B cell (primary cell): ENCODE results near the gene THOP1. TPM values are rescaled to one million over a fixed set of nuclear protein-coding genes. Genes with fewer than 3 reads are reported as not detected.

Experiments used
- ATAC-seq: fragments of 200-7000 bp; cut with Tn5 transposase; one replicate; pipeline ENCODE4 v1.10.0; 2021; ENCODE audit warnings: low read depth, mild to moderate bottlenecking, moderate number of reproducible peaks, moderate library complexity
- CTCF ChIA-PET: fragments of 350-600 bp; sonication (Branson Sonifier 250); formaldehyde crosslinking; loops from one replicate; lab custom pipeline; 2021; ENCODE audit warnings: antibody characterized with exemption, inconsistent platforms; lab: Charles Lee
- POLR2A ChIA-PET: fragments of 350-600 bp; sonication (Branson Sonifier 250); formaldehyde crosslinking; loops from one replicate; lab custom pipeline; 2021; ENCODE audit warnings: antibody characterized with exemption; lab: Charles Lee
- DNase-seq: peaks from one replicate; pipeline ENCODE4 v3.0.0; 2013
- H2AFZ ChIP-seq: 2 replicates; pipeline ENCODE4 v1.6.1; 2012; ENCODE audit warnings: mild to moderate bottlenecking, low read depth, low read length; ENCODE audit not compliant: insufficient read depth, poor library complexity, severe bottlenecking
- H3K27ac ChIP-seq, 2 donors: 1 replicate in 1 of 2; 2 replicates in 1 of 2; pipeline ENCODE4 v1.5.1; 2012 to 2013; ENCODE audit warnings: low read length in 2 of 2, mild to moderate bottlenecking in 2 of 2, moderate library complexity in 1 of 2
- H3K27me3 ChIP-seq, 4 experiments: fragments of 200-600 bp in 1 of 4; sonication (generic) in 1 of 4; replicated peaks in 1 of 4; 1 replicate in 2 of 4; 2 replicates in 2 of 4; pipeline versions ENCODE4 v1.6.1 to v1.7.0; 2013 to 2016; ENCODE audit warnings: low read length in 3 of 4, mild to moderate bottlenecking in 2 of 4, mixed read lengths in 1 of 4, moderate library complexity in 1 of 4; ENCODE audit not compliant: insufficient read depth in 4 of 4, control insufficient read depth in 3 of 4; ENCODE audit errors: control extremely low read depth in 1 of 4
- H3K36me3 ChIP-seq, 2 experiments: replicated peaks in 1 of 2; 1 replicate in 1 of 2; 2 replicates in 1 of 2; pipeline versions ENCODE4 v1.6.1 to v1.7.1; 2013; ENCODE audit warnings: low read length in 1 of 2; ENCODE audit not compliant: insufficient read depth in 2 of 2, control insufficient read depth in 1 of 2; ENCODE audit errors: control extremely low read depth in 1 of 2, extremely low read depth in 1 of 2
- H3K4me1 ChIP-seq, 2 donors: fragments of 200-600 bp in 1 of 2; sonication (generic) in 1 of 2; 1 replicate in 1 of 2; 2 replicates in 1 of 2; pipeline versions ENCODE4 v1.5.1 to v1.6.1; 2013 to 2017; ENCODE audit warnings: low read length in 2 of 2; ENCODE audit not compliant: control insufficient read depth in 2 of 2, insufficient read depth in 2 of 2
- H3K4me2 ChIP-seq: replicated peaks from 2 replicates; pipeline ENCODE3; 2012; ENCODE audit warnings: mild to moderate bottlenecking, low read depth, low read length; ENCODE audit not compliant: poor library complexity, severe bottlenecking
- H3K4me3 ChIP-seq, 5 experiments: fragments of 200-600 bp in 1 of 5; sonication (generic) in 1 of 5; 1 replicate in 3 of 5; 2 replicates in 2 of 5; pipeline versions ENCODE4 v1.5.1 to v1.7.0; 2011 to 2016; ENCODE audit warnings: low read length in 4 of 5, mild to moderate bottlenecking in 4 of 5, low read depth in 2 of 5, control low read depth in 1 of 5, moderate library complexity in 1 of 5; ENCODE audit not compliant: insufficient read depth in 1 of 5; ENCODE audit errors: control extremely low read depth in 1 of 5, extremely low read depth in 1 of 5
- H3K79me2 ChIP-seq: fragments of 200-600 bp; sonication (generic); one replicate; pipeline ENCODE4 v1.6.0; 2016; ENCODE audit warnings: low read length; ENCODE audit not compliant: control insufficient read depth, insufficient read depth
- H3K9ac ChIP-seq: fragments of 200-600 bp; sonication (generic); 2 replicates; pipeline ENCODE4 v1.6.1; 2017; ENCODE audit warnings: mild to moderate bottlenecking, low read length, moderate library complexity
- H3K9me3 ChIP-seq, 3 donors: one replicate each; pipeline versions ENCODE4 v1.6.1 to v1.7.1; 2013; ENCODE audit warnings: low read length in 2 of 3; ENCODE audit not compliant: control insufficient read depth in 2 of 3, insufficient read depth in 1 of 3; ENCODE audit errors: control extremely low read depth in 1 of 3
- H4K20me1 ChIP-seq: 2 replicates; pipeline ENCODE4 v1.6.0; 2012; ENCODE audit warnings: mild to moderate bottlenecking, low read length; ENCODE audit not compliant: insufficient read depth, control insufficient read depth, poor library complexity, severe bottlenecking
- H3K27ac Mint-ChIP-seq: one replicate; pipeline ENCODE4 v1.8.0; 2021; ENCODE audit warnings: mixed read lengths
- H3K27me3 Mint-ChIP-seq: one replicate; pipeline ENCODE4 v1.8.0; 2021; ENCODE audit warnings: mixed read lengths
- H3K4me1 Mint-ChIP-seq: one replicate; pipeline ENCODE4 v1.8.0; 2021; ENCODE audit warnings: mixed read lengths
- H3K4me3 Mint-ChIP-seq: one replicate; pipeline ENCODE4 v1.8.0; 2021; ENCODE audit warnings: mixed read lengths
- H3K9me3 Mint-ChIP-seq: one replicate; pipeline ENCODE4 v1.8.0; 2022; ENCODE audit warnings: mixed read lengths; ENCODE audit not compliant: insufficient read depth
- EZH2 ChIP-seq: IDR thresholded peaks from 2 replicates; pipeline ENCODE4 v1.6.1; 2012; ENCODE audit warnings: borderline replicate concordance, low read depth, mild to moderate bottlenecking, moderate library complexity, low read length; ENCODE audit not compliant: insufficient read depth, poor library complexity, severe bottlenecking
- WGBS: methylation state at CpG from one replicate; pipeline ENCODE4 v1.1.5; 2013; ENCODE audit warnings: missing lambda C conversion rate; ENCODE audit not compliant: insufficient coverage; 5-methylcytosine and 5-hydroxymethylcytosine counted together
- intact Hi-C: fragments of 100-400 bp; cut with micrococcal nuclease; formaldehyde crosslinking; loops from one replicate; pipeline ENCODE4 v1.10.0; 2022
- polyA plus RNA-seq: library from polyadenylated mRNA; depleted of rRNA; stranded (reverse); fragments of >200 nt; gene quantifications from 2 replicates; pipeline ENCODE4 v1.2.3, GENCODE V29; 2012
- total RNA-seq, 2 donors: library from RNA; stranded (reverse); fragments of 120-200 nt in 1 of 2; gene quantifications; 1 replicate in 1 of 2; 2 replicates in 1 of 2; pipeline versions ENCODE4 v1.2.3 to v1.2.4, GENCODE V29; 2013 to 2022
- TF ChIP-seq, protein P1 (sequence below): fragments of 200-600 bp; IDR thresholded peaks from one replicate; pipeline ENCODE4 v1.8.0; 2022; ENCODE audit warnings: antibody characterized with exemption, mild to moderate bottlenecking

THOP1 gene
- total and polyA plus RNA-seq, 2 donors (not counting 1 experiment from before 2014, with no cell fraction given), result 54.3 to 56.4 TPM

DNA sequence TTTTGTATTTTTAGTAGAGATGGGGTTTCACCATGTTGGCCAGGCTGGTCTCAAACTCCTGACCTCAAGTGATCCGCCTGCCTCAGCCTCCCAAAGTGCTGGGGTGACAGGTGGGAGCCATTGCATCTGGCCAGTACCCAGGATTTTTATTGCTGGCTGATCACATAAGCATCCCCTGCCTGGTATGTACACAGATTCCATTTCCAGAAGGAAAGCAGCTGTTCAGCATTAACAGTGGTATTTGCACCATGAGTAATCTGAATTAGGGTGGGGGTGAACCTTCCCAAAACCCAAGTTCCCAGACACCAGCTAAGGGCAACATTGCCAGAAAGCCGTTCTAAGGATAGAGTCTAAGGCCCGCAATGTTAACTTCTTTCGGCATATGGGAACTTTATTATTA, 63.3 kb downstream of the THOP1 start:
- Histone ChIP-seq H3K79me2 (peaks cover 41% of the 10 kb centered on the region), H3K4me1 (peaks cover 3 to 5% of the 10 kb centered on the region in 2 donors), H3K4me3 (no peak overlapping the region), H3K27ac (no peak overlapping the region), H3K9me3 (peaks cover 24 to 27% (median 25%) of the 10 kb centered on the region in 3 donors), H3K9ac (no peak overlapping the region), H2AFZ (no peak overlapping the region), H3K27me3 (no peaks in the 10 kb centered on the region), H4K20me1 (no peaks in the 10 kb centered on the region), H3K36me3 (peaks cover 25 to 29% of the 10 kb centered on the region in 2 experiments), H3K4me2 (no peak overlapping the region)
- H3K4me3 Mint-ChIP-seq, result no peak overlapping the region
- peaks cover 5% of the 10 kb centered on the region for H3K9me3 Mint-ChIP-seq
- H3K27ac Mint-ChIP-seq, result no peak overlapping the region
- 67% methylated on average over 3 of the region's 4 CpGs for WGBS
- ChIA-PET POLR2A (no interaction called here), CTCF (no interaction called here)
- ATAC-seq, result no peak
- no peak for DNase-seq
- intact Hi-C loops, result no loop called here
- no peak for TF ChIP-seq EZH2
- TF ChIP-seq, protein P1, sequence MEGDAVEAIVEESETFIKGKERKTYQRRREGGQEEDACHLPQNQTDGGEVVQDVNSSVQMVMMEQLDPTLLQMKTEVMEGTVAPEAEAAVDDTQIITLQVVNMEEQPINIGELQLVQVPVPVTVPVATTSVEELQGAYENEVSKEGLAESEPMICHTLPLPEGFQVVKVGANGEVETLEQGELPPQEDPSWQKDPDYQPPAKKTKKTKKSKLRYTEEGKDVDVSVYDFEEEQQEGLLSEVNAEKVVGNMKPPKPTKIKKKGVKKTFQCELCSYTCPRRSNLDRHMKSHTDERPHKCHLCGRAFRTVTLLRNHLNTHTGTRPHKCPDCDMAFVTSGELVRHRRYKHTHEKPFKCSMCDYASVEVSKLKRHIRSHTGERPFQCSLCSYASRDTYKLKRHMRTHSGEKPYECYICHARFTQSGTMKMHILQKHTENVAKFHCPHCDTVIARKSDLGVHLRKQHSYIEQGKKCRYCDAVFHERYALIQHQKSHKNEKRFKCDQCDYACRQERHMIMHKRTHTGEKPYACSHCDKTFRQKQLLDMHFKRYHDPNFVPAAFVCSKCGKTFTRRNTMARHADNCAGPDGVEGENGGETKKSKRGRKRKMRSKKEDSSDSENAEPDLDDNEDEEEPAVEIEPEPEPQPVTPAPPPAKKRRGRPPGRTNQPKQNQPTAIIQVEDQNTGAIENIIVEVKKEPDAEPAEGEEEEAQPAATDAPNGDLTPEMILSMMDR, result no peak
- no peaks in the 10 kb centered on the region for H3K27me3 Mint-ChIP-seq
- H3K4me1 Mint-ChIP-seq, result peaks cover 12% of the 10 kb centered on the region

DNA sequence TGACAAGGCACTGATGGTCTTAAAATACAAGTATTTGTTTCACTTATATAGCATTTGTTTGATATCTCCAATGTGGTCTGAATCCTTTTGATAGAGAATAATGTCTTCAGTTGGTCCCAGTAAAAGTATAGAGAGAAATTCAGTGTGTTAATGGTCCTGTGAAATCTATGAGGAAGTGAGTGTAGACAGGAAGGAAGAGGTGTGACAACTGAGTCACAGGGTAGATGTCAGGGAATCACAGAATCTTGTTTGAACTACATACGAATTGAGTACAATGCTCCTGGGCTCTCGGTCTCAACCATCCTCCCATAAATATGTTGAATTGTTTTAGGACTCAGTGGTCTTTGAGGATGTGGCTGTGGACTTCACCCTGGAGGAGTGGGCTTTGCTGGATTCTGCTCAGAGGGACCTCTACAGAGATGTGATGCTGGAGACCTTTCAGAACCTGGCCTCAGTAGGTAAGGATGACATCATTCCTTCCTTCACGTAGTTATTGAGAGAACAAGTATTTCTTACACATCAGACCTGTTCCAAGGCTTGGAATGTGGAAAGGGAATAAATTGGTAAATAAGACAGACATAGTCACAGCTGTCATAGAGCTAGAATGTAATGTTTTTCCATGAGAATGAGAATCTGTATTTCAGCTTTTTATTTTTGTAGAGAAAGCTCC, 65.1 kb downstream of the THOP1 start:
- Mint-ChIP-seq H3K27me3 (no peaks in the 10 kb centered on the region), H3K9me3 (peaks cover 10% of the 10 kb centered on the region), H3K4me3 (no peak overlapping the region), H3K27ac (no peak overlapping the region), H3K4me1 (peaks cover 11% of the 10 kb centered on the region)
- Histone ChIP-seq H3K27me3 (no peaks in the 10 kb centered on the region), H2AFZ (no peak overlapping the region), H3K9ac (no peak overlapping the region), H4K20me1 (no peaks in the 10 kb centered on the region), H3K4me1 (peaks cover 3 to 5% of the 10 kb centered on the region in 2 donors), H3K27ac (no peak overlapping the region), H3K79me2 (peaks cover 29% of the 10 kb centered on the region), H3K4me3 (no peak overlapping the region), H3K4me2 (no peak overlapping the region), H3K9me3 (peaks cover 27 to 39% (median 33%) of the 10 kb centered on the region in 3 donors), H3K36me3 (peaks cover 31 to 34% of the 10 kb centered on the region in 2 experiments)
- no peak for DNase-seq
- WGBS, result no CpG with 5 or more reads among the region's 3 CpGs
- TF ChIP-seq EZH2, result no peak
- TF ChIP-seq, protein P1, result no peak
- ChIA-PET CTCF (interaction anchor here (0.5 kb wide), 1 partner anchor 63 kb away, joined by 4 read pairs; no protein-coding TSS in a partner anchor), POLR2A (interaction anchor here (0.6 to 0.7 kb wide), 4 partner anchors 22 to 927 kb away, joined by 3 to 5 read pairs (median 3); no protein-coding TSS in a partner anchor)
- no peak for ATAC-seq
- intact Hi-C loops, result no loop called here
